ENCODE results near the gene CITED1. TPM values are rescaled to one million over a fixed set of nuclear protein-coding genes. Genes with fewer than 3 reads are reported as not detected.

The CITED1 gene
- total RNA-seq, 1 experiment from 2014 or later: 1.8 TPM

DNA sequence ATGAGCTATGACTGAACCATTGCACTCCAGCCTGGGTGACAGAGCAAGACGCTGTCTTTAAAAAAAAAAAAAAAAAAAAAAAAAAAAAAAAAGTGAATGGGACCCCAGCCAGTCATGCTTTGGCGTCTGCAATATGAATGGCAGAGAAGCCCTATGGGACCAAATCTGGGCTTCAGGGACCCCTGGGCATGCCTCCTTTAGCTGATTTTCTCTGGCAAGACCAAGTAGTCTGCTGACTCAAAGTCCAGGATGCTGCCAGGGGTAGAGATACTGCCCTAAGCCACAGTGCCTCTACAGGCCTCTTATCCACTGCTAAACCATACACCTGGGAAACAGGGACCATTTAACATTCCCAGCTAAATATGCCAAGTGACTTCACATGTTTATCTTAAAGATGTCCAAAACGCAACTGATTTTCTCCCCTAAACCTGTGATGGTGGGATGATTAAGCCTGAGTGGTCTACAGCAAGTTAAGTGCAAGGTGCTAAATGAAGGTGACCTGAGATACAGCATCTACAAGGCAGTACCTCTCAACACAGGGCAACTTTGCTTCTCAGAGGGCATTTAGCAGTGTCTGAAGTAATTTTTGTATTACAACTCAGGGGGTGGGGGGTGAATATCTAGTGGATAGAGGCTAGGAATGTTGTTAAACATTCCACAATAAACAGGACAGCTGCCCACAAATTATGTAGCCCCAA, 34.5 kb downstream of the CITED1 start:
- H3K27me3 ChIP-seq (ENCODE audit: low read length): no peaks in the 10 kb centered on the region
- intact Hi-C loops (cut with micrococcal nuclease): no loop called here
- no TSS peak for BruUV-seq (replicated peaks)
- DNase-seq: no peak
- H3K36me3 ChIP-seq (ENCODE audit: low read depth, low read length): peaks cover 81% of the 10 kb centered on the region
- peaks cover 54% of the 10 kb centered on the region for H3K4me1 ChIP-seq (ENCODE audit: insufficient read depth, low read length)
- no peak for ATAC-seq
- no peak overlapping the region for H3K4me3 ChIP-seq (ENCODE audit: low read length)
- TF ChIP-seq EZH2phosphoT487 (IDR thresholded peaks at IDR 0.05; ENCODE audit: borderline replicate concordance, low read length) (no peak), EZH2 (IDR thresholded peaks at IDR 0.05; ENCODE audit: low read length, unreplicated experiment) (no peak)
- TF ChIP-seq, protein P1, sequence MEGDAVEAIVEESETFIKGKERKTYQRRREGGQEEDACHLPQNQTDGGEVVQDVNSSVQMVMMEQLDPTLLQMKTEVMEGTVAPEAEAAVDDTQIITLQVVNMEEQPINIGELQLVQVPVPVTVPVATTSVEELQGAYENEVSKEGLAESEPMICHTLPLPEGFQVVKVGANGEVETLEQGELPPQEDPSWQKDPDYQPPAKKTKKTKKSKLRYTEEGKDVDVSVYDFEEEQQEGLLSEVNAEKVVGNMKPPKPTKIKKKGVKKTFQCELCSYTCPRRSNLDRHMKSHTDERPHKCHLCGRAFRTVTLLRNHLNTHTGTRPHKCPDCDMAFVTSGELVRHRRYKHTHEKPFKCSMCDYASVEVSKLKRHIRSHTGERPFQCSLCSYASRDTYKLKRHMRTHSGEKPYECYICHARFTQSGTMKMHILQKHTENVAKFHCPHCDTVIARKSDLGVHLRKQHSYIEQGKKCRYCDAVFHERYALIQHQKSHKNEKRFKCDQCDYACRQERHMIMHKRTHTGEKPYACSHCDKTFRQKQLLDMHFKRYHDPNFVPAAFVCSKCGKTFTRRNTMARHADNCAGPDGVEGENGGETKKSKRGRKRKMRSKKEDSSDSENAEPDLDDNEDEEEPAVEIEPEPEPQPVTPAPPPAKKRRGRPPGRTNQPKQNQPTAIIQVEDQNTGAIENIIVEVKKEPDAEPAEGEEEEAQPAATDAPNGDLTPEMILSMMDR (conservative IDR thresholded peaks at IDR 0.05; ENCODE audit: low read depth, low read length): no peak
- H3K4me2 ChIP-seq (ENCODE audit: low read length): peak overlapping the region; percentile 97; the same call in 1 of the 2 replicates
- no peak overlapping the region for H3K9ac ChIP-seq (ENCODE audit: low read length)
- H3F3A ChIP-seq (ENCODE audit: low read length, unreplicated experiment): peaks cover 25% of the 10 kb centered on the region
- no peaks in the 10 kb centered on the region for H3K9me2 ChIP-seq (replicated peaks; ENCODE audit: low read length)
- ChIA-PET CTCF (no interaction called here), POLR2A (ENCODE audit: unreplicated experiment) (interaction anchor here (0.7 kb wide), 1 partner anchor 18 kb away, joined by 3 read pairs; no protein-coding TSS in a partner anchor)
- no peak overlapping the region for H2AFZ ChIP-seq (ENCODE audit: low read length)
- 0 out of 2 replicates have a peak overlapping the region, but pooled peaks have one; percentile 16 for H3K27ac ChIP-seq (ENCODE audit: low read length)
- H3K79me2 ChIP-seq (ENCODE audit: low read length): peaks cover 55% of the 10 kb centered on the region
- H4K20me1 ChIP-seq (ENCODE audit: low read length): peaks cover 68% of the 10 kb centered on the region
- H3K9me3 ChIP-seq (ENCODE audit: low read length): no peaks in the 10 kb centered on the region

DNA sequence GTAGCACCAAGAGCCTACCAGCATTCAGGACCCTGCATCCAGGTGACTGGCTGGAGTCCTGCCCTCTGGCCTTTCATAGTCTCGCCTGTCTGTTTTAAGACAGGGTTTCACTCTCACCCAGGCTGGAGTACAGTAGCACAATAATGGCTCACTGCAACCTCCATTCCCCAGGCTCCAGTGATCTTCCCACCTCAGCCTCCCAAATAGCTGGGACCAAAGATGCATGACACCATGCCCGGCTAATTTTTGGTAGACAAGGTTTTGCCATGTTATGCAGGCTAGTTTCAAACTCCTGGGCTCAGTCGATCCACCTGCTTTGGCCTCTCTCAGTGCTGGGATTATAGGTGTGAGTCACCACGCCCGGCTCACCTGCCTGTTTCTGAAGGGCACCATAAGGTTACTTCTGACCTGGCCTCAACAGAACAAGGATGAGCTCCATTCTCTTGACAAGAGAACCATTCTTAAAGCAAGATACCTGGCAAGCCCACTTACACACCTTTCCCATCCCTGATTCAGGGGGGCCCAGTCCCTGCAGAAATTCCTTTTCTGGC, 35.3 kb downstream of the CITED1 start:
- Histone ChIP-seq H3K79me2 (ENCODE audit: low read length) (peaks cover 47% of the 10 kb centered on the region), H3K9me2 (replicated peaks; ENCODE audit: low read length) (no peaks in the 10 kb centered on the region), H3K9me3 (ENCODE audit: low read length) (no peaks in the 10 kb centered on the region), H3K36me3 (ENCODE audit: low read depth, low read length) (peaks cover 73% of the 10 kb centered on the region), H3K27me3 (ENCODE audit: low read length) (no peaks in the 10 kb centered on the region), H3K9ac (ENCODE audit: low read length) (no peak overlapping the region), H3K4me2 (ENCODE audit: low read length) (peak overlapping the region; percentile 53), H4K20me1 (ENCODE audit: low read length) (peaks cover 59% of the 10 kb centered on the region), H3K27ac (ENCODE audit: low read length) (peak overlapping the region; percentile 75), H3K4me3 (ENCODE audit: low read length) (no peak overlapping the region), H3K4me1 (ENCODE audit: insufficient read depth, low read length) (peaks cover 54% of the 10 kb centered on the region), H3F3A (ENCODE audit: low read length, unreplicated experiment) (peaks cover 25% of the 10 kb centered on the region), H2AFZ (ENCODE audit: low read length) (no peak overlapping the region)
- ChIA-PET CTCF (no interaction called here), POLR2A (ENCODE audit: unreplicated experiment) (no interaction called here)
- DNase-seq (peak; percentile 41), ATAC-seq (peak; percentile 18)
- BruUV-seq (replicated peaks): no TSS peak
- intact Hi-C loops (cut with micrococcal nuclease): no loop called here
- TF ChIP-seq EZH2phosphoT487 (IDR thresholded peaks at IDR 0.05; ENCODE audit: borderline replicate concordance, low read length) (no peak), EZH2 (IDR thresholded peaks at IDR 0.05; ENCODE audit: low read length, unreplicated experiment) (no peak)
- TF ChIP-seq, protein P1 (conservative IDR thresholded peaks at IDR 0.05; ENCODE audit: low read depth, low read length): no peak

Measured in PC-3 (cell line).